ENCODE results near the gene DGCR8.

DGCR8 gene

DNA sequence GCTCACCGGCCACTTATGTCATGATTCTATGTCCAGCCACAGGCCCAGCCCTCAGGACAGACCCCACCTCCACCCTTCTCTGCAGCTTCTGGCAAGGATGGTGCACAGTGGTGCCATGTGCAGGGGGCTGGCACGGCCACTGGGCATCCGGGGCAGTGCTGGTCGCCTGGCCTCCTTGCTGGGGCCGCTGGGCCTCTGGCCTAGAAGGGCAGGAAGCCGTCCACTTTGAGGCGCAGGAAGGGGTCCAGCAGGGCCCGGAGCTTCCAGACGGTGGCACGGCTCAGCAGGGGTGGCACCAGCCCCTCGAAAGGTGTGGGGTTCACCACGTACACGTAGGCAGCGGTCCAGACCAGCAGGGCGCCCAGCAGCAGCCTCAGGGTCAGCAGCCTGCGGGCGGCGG is 68.4 kb downstream of the DGCR8 start:
- H3K36me3 ChIP-seq = peaks cover 3 to 32% (median 13%) of the 10 kb centered on the region in 3 donors

GRCh38 chr22:20149257-20150250 is 69.5 kb downstream of the DGCR8 start:
- TF ChIP-seq, protein P1, sequence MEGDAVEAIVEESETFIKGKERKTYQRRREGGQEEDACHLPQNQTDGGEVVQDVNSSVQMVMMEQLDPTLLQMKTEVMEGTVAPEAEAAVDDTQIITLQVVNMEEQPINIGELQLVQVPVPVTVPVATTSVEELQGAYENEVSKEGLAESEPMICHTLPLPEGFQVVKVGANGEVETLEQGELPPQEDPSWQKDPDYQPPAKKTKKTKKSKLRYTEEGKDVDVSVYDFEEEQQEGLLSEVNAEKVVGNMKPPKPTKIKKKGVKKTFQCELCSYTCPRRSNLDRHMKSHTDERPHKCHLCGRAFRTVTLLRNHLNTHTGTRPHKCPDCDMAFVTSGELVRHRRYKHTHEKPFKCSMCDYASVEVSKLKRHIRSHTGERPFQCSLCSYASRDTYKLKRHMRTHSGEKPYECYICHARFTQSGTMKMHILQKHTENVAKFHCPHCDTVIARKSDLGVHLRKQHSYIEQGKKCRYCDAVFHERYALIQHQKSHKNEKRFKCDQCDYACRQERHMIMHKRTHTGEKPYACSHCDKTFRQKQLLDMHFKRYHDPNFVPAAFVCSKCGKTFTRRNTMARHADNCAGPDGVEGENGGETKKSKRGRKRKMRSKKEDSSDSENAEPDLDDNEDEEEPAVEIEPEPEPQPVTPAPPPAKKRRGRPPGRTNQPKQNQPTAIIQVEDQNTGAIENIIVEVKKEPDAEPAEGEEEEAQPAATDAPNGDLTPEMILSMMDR (IDR thresholded peaks at IDR 0.05) = no peak
- Histone ChIP-seq H3K9me3 (no peaks in the 10 kb centered on the region), H3K4me1 (no peaks in the 10 kb centered on the region), H3K27me3 (peaks cover 0 to 10% of the 10 kb centered on the region in 2 donors), H3K27ac (no peak overlapping the region), H3K4me3 (no peak overlapping the region), H3K36me3 (peaks cover 3 to 21% (median 3%) of the 10 kb centered on the region in 3 donors)
- DNase-seq = no peak
- intact Hi-C loops (cut with DNase I; ENCODE audit: low total_unique reads) = no loop called here

More for the DNA sequence above, 68.4 kb downstream of the DGCR8 start:
- H3K27me3 ChIP-seq = no peaks in the 10 kb centered on the region
- TF ChIP-seq, protein P1 (IDR thresholded peaks at IDR 0.05) = no peak
- no peak overlapping the region for H3K4me3 ChIP-seq
- intact Hi-C loops (cut with DNase I; ENCODE audit: low total_unique reads) = no loop called here
- DNase-seq = no peak
- no peaks in the 10 kb centered on the region for H3K9me3 ChIP-seq
- H3K4me1 ChIP-seq = no peaks in the 10 kb centered on the region
- H3K27ac ChIP-seq = no peak overlapping the region

- Histone ChIP-seq H3K4me3 (no peak within 1 kb of the TSS), H3K9me3 (no peaks in the 10 kb centered on the region), H3K27ac (no peak within 1 kb of the TSS), H3K36me3 (peaks cover 0 to 11% (median 0%) of the 10 kb centered on the region in 3 donors), H3K4me1 (peaks cover 0 to 8% (median 0%) of the 10 kb centered on the region in 4 donors), H3K27me3 (peaks cover 0 to 20% of the 10 kb centered on the region in 2 donors)
- intact Hi-C loops (cut with DNase I; ENCODE audit: low total_unique reads) = no loop called here
- TF ChIP-seq, protein P1 (IDR thresholded peaks at IDR 0.05) = no peak
- no peak for DNase-seq
These were observed 70.6 kb downstream of the DGCR8 start, which contains the start of gene CCDC188 for GRCh38 chr22:20150381-20151275. TSS of gene CCDC188 (minus strand) at chr22:20151055. CDS start at chr22:20150986, 69 bp downstream.

DNA sequence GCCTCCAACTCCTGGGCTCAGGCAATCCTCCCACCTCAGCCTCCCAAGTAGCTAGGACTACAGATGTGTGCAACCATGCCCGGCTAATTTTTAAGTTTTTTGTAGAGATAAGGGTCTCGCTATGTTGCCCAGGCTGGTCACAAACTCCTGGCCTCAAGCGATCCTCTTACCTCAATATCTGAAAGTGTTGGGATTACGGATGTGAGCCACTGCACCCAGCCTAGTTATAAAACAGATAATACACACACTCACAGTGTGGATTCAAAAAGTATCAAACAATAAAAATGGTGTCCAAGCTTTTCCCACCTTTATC is 71.2 kb downstream of the DGCR8 start:
- peaks cover 0 to 24% of the 10 kb centered on the region in 2 donors for H3K27me3 ChIP-seq
- intact Hi-C loops (cut with DNase I; ENCODE audit: low total_unique reads) = no loop called here

GRCh38 chr22:20152464-20152890 is 72.4 kb downstream of the DGCR8 start:
- intact Hi-C loops (cut with DNase I; ENCODE audit: low total_unique reads) = no loop called here
- no peaks in the 10 kb centered on the region for H3K9me3 ChIP-seq
- peaks cover 0 to 29% of the 10 kb centered on the region in 2 donors for H3K27me3 ChIP-seq
- no peak overlapping the region for H3K27ac ChIP-seq
- no peak overlapping the region for H3K4me3 ChIP-seq
- no peak for DNase-seq
- TF ChIP-seq, protein P1 (IDR thresholded peaks at IDR 0.05) = no peak
- H3K4me1 ChIP-seq = peaks cover 0 to 8% (median 2%) of the 10 kb centered on the region in 4 donors
- H3K36me3 ChIP-seq = peaks cover 0 to 3% (median 0%) of the 10 kb centered on the region in 3 donors

More for the DNA sequence above, 71.2 kb downstream of the DGCR8 start:
- Histone ChIP-seq H3K4me1 (peaks cover 0 to 8% (median 0%) of the 10 kb centered on the region in 4 donors), H3K36me3 (peaks cover 0 to 7% (median 0%) of the 10 kb centered on the region in 3 donors), H3K4me3 (no peak overlapping the region), H3K9me3 (no peaks in the 10 kb centered on the region), H3K27ac (no peak overlapping the region)
- DNase-seq = no peak
- TF ChIP-seq, protein P1 (IDR thresholded peaks at IDR 0.05) = no peak

All from tibial artery (tissue), 4 donors.